ENCODE measurements around the gene PPARGC1A.

Gene PPARGC1A, protein sequence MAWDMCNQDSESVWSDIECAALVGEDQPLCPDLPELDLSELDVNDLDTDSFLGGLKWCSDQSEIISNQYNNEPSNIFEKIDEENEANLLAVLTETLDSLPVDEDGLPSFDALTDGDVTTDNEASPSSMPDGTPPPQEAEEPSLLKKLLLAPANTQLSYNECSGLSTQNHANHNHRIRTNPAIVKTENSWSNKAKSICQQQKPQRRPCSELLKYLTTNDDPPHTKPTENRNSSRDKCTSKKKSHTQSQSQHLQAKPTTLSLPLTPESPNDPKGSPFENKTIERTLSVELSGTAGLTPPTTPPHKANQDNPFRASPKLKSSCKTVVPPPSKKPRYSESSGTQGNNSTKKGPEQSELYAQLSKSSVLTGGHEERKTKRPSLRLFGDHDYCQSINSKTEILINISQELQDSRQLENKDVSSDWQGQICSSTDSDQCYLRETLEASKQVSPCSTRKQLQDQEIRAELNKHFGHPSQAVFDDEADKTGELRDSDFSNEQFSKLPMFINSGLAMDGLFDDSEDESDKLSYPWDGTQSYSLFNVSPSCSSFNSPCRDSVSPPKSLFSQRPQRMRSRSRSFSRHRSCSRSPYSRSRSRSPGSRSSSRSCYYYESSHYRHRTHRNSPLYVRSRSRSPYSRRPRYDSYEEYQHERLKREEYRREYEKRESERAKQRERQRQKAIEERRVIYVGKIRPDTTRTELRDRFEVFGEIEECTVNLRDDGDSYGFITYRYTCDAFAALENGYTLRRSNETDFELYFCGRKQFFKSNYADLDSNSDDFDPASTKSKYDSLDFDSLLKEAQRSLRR

DNA sequence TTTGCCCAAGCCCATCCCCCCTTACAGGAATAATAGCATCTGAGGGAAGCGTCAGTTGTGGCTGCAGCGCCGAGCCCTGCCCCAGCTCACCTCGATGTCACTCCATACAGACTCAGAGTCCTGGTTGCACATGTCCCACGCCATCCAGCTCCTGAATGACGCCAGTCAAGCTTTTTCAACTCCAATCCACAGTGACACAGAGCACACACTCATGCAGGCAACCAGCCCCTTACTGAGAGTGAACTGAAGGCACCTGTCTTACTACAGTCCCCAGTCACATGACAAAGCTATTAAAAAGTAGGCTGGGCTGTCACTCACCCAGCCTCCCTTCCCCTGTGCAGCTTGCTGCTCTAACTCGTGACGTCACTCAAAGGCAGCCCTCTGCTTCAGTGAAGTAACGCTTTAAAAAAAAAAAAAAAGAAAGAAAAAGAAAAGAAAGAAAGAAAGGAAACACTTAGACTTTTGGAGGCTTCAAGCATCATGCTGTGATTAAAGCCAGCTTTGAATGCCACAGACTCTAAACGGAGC lies at the start of gene PPARGC1A:
Gene PPARGC1A (minus strand): TSS at position 234 of the 528 bp plus-strand sequence. CDS start 90 bp downstream, at position 144.
- DNase-seq = no peak

DNA sequence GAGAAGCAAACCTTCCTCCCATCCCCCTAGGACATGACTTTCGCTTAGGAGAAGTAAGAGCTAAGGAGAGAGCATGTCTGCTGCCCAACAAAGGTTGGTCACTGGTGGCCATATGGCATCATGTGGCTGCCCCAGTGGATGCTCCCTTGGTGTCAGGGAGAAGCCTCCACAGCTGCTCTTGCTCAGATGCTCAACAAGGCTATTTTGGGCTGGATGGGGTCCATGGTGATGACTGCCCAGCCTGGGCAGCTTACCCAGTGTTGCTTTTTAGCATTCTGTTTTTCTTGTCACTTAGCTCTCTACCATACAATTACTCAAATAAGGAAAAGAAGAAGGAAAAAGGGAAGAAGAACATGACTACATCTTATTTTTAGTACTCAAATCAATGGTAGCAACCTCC lies 48.9 kb upstream of the PPARGC1A start:
- DNase-seq = no peak

DNA sequence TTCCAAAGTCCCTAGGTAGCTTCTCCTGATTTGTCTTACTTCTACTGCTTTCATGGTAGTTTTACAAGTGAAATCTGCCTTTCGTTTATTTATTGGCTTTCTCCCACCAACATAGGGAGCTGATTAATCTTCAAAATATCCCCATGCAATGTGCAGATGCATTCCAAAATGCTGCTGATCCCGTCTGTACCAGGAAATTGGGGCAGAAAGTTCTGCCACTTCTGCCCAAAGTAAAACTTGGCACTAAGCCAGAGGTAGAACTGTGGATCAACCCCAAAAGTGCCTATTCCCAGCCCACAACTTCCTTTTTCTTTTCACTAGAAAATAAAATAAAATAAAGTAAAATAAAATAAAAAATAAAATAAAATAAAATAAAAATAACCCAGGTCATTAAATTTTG lies 47.3 kb upstream of the PPARGC1A start:
- no peak for DNase-seq

DNA sequence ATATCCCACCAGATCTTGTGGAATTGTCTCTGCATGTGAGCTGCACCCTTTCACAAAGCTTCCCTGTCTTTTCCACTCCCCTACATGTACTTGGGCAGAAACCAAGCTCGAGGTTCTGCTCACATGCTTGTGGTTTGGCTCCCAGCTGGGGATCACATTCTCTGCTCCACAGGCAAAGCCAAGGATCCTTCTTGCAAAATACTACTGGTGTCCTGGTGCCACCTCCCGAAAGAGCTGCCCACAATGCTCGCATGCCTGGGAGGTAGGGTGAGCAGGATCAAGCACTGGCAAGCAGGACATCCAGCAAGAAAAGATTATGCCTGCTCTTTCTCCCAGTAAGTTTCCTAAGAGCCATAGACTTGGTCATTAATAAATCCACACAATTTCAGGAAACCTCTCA lies 45.1 kb upstream of the PPARGC1A start:
- DNase-seq = no peak

DNA sequence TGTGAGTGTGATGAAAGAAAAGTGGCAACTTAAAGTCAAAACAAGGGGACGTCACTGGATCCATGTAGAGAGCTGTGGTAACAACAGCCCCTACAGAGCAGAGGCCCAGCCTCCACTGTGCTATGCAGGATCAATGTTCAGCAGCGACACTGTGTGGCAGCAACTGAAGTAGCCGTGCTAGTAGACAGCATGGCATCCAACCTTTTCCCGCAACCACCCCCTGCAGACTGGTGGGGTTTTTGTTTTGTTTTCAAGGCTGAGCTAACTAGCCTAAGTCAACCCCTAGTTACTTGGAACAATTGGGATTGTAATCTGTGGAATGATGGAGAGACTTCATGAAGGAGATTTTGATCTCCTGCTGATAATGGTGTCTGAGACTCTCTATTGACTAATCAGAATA lies 44.4 kb upstream of the PPARGC1A start:
- DNase-seq = no peak

DNA sequence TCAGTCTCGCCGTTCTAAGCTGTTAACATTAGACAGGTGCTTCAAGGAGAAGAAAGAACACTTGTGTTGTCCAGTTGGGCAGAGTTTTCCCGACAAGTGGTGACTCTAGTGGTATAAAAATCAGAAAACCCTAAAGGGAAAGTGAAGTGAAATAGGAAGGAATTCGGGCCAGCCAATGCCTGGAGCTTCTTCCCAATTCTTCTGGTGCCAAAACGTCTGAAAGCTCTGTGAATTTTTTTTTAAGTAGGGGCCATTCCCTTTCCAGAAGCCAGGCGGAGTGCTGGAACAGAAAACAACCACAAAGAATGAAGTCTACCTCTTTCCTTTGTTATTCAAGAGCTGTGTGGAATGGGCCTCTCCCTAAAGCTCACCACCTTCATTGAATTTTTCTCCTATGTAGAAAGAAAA lies 43.1 kb upstream of the PPARGC1A start:
- DNase-seq = no peak

DNA sequence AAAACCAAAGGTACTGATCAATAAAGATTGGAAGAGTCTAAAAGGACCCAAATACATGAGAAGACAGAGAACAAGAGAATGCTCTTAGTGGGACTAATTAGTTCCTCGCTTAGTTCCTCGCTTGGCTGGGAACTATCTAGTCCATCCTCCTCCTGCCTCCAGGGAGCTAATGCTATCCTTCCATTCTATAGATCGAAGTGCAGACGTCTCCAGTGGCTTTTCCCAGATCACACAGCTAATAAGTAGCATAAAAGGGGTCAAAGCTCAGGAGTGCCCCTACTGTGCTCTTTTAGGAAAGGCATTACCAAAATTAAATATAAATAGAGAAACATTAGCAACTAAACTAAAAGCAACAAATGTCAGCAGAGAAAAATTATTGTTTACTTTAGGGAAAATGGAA lies 42.3 kb upstream of the PPARGC1A start:
- no peak for DNase-seq

DNA sequence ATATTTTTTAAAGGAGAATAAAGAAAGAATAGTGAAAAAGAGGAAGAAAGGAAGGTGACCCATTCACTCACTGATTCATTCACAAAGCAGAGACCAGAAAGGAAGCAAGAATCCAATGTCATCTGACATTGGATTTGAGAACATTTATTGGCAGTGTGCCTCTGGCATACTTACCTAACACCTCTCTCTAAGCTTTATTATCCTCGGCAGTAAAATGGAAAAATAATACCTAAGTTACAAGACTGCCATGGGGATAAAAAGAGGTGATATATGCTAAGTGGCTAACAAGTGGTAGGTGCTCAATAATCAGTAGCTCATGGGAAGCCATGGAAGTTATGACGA lies 41.6 kb upstream of the PPARGC1A start:
- DNase-seq = no peak

DNA sequence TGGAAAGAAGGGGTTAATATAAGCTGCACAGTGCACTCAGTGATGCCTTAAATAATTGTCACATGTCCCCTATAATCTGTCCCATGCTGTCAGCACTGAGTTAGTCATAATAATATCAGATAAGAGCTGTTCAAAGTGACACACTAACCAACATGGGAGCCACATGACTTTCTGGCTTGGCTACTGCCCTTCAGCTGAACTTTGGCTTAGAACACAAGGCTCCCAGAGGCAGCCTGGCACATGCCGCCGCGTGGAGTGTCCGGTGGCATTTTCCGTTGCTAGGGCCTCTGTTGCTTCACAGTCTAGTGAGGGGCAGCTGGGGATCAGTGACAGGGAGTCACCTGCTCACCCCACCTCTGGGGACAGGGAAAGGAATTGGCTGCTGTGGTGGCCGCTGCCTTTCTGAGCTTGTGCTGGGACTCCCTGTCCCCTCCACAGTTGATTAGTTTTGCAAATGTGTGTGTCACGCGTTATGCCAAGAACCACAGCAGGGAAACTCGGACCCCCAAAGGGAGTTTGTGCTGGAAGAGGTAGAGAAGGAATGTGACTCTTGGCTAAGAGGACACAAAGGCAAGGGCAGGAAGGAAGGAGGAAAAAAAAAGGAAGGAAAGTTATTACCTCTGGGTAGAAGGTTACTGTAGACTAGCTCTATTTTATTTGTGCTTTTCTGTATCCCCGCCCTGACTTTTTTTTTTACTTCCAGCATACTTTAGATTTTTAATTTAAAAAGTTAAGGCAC lies 41.1 kb upstream of the PPARGC1A start:
- no peak for DNase-seq

DNA sequence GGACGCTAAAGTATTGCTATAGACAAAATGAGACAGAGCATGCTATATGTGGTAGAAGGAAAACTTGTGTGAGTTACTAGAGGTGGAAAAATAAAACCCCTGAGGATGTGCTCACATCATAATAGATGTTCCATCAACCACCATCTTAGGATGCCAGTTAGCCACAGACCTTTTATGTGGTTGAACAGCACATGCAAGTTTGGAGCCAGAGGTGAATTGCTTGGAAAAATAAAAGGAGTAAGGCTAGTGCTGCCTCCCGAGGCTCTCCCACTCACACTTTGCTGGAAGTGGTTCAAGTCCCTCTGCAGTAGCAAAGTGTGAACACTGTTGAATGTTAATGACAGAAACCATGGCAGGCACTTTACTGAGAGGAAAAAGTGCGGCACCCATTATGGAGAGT lies 39.4 kb upstream of the PPARGC1A start:
- DNase-seq = no peak

DNA sequence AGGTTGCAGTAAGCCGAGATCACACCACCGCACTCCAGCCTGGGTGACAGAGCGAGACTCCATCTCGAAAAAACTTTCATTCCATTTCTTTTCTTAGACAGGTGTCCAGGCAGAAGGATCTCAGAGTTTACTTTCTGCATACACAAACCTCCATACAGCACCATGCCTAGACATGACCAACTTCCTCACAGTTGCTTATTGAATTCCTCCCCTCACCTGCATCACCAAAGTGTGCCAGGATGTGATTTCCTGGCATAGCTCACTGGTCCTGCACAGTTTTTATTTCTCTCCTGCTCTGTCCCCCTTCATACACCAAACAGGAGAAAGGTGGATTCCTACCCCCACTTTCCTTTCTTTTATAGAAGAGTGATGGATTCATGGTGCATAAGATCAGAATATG lies 34.7 kb upstream of the PPARGC1A start:
- no peak for DNase-seq

DNA sequence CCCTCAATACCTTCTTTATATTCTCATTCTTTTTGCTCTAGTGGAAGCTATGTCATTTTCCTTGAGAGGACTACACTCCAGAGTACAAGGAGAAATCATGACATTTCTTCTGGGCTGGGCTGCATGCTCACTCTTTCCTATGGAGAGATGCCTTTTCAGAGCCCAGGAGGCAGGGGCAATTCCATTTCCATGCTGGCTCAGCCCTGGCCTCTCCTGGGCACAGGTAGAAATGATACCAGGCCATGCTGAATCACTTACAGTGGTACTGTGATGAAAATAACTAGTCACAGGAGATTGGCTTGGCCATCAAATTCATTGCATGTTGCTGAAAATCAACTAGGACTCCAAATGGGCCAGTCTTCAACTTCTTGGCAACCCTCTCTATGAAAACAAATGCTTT lies 34.0 kb upstream of the PPARGC1A start:
- no peak for DNase-seq

DNA sequence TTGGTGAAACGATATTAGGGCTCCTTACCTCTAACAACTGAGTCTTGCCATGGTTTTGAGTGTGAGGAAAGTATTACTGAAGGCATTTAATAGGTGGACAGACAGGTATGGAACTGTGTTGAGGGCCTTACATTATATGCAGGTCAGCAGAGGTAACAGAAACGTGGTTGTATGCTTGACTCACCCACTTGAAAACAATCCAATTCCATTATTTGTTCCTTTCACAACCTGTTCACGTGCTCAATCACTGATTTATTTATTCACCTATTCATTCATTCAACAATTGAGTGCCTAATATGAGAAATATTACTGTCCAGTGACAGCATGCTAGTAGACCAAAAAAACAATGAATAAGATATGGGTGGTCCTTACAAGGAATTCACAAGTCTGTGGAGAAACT lies 33.3 kb upstream of the PPARGC1A start:
- no peak for DNase-seq

DNA sequence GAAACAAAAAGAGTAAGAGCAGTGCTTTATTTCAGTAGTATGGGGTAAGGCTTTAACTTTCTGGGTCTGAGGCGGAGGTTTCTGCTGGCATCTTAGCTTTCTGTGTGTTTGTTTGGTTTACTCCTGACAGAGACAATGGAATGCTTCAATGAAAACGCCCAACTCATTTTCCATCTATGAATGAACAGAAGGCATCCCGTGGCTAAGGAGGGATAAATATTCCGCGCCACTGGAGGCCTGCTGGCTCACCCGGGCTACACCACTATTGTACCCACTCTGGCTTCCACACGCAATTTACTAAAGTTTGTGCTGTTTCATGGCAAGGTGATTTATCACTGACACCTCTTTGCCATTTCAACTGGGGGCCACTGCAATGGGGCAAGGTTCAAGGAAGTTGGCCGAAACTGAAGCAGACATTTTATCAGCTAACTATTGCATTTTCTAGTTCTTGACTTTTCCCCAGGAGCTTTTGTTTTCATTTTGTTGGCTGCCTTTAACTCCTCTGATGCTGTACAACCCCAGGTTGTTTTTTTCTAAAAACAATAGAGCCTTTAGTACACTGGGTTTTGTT lies 32.8 kb upstream of the PPARGC1A start:
- DNase-seq = no peak

DNA sequence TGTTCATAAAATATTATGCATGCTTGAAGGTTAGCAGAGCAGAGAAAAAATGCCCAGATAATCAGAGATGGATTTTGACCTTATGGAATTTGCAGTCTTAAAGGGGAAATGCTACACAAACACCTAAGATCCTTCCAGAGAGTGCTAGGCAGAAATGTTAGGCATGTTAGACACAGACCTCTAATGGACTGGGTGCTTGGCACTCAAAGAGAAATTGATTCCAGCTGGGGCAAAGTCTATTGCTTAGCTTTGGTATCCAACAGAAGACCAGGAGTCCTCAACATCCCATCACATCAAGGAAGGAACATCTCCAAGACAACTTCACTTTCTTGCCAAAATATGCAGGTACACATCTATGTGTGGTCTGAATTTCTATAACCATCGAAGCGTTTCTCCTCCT lies 32.2 kb upstream of the PPARGC1A start:
- no peak for DNase-seq

DNA sequence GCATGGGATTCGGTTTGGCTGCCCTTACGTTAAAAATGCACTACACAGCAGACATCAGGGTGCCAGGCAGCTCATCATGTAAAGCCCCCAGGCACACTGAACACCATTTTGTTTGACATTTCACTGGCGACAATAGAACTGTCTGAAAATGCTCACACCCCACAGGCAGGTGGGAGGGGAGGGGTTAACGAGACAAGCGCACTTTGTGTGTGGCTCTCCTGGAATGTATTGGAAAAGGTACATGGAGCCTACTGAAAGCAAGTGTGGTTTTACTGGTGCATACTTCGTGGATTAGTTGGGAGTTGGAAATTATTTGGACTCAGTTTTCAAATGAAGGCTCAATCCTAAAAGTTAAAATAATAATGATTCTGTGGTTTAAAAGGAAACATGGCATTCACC lies 31.6 kb upstream of the PPARGC1A start:
- DNase-seq = no peak

DNA sequence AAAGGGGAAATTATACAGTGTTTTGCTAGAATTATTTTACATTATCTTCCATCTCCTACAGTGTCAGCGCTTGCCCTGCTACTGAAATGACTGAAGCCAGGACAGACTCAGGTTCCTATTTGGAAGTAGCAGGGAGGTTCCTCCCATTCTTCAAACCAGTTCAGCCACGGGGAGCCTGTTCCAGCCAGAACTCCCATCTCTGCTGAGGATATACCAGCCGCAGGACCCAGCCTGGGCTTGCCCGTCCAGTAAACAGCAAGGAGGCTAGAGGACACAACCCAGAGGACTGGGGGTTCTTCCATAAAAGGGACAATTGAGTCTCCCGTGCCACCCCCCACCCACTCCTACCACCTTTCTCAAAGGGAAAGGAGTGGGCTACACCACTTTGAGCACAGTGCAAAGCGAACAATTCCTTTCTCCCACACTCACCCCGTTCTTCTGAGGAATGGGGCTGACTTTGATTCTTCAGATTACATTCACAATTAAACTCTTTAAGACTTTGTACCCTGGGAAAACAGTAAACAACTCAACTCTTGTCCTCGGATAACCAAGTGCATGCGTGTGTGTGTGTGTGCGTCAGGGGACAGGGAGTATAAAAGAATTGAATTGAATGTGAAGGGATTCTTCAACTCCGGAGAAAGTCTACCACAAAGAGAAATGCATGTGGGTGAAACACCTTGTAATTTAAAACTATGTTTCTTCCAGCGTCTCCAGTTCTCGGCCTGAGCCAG lies 31.0 kb upstream of the PPARGC1A start:
- DNase-seq = no peak

DNA sequence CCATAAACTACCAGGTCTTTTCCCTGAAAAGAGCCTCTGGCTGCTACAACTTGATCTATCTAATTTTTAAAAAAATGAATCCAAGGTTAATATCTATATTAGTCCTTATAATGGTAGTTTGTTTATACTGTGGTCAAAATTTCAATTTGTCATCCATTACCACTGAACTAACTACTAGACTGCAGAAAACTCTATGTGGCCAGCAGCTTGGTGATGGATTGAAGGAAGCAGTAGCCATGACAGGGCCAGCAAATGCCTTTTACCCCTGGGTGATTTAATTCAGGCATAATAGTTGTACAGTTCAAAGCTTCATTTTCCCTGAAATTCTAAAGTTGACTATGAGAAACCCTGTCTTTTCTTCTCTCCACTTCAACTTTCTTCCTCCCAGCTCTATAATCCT lies 30.4 kb upstream of the PPARGC1A start:
- DNase-seq = no peak

DNA sequence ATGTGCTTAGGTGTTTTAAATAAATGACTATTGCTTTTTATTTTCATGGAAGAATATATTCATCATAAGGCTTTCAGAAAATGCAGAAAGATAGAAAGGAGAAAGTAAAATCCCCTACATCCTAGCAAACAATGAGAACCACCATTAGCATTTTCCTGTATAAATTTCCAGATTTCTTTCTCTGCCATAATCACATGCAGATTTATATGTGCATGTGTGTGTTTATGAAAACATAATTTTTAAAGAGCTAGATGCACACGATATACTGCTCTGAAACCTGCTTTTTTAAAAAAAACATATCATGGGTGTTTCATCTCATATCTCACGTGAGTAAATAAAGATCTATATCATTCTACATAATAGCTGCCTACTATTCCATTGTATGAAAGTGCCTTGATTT lies 26.4 kb upstream of the PPARGC1A start:
- no peak for DNase-seq

DNA sequence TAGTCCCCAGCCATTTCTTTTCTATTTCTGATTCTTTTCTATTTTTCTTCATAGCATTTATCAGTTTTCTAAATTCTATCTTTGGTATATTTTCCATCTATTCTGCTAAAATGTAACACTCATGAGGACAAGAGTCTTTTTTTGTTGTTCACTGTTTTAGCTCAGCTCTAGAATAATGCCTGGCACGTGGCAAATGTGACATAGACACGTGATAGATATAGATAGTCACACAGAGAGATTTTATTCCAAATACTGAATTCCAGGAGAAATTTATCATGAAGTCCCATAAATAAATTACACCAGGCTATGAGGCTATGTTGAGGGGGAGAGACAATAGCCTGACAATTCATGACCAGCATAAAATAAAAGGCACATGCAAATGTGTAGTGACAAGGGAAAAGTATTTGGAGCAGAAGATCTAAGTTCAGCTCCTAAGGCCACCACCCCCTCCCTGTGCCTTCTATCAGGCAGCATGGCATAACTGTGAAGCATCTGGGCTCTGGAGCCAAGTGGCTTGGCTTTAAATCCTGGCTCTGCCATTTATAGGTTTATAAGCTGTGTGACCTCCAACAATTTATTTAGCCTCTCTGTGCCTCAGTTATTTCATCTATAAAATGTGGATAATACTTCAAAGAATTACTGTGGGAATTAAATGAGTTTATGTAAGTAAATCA lies 25.7 kb upstream of the PPARGC1A start:
- DNase-seq = no peak

DNA sequence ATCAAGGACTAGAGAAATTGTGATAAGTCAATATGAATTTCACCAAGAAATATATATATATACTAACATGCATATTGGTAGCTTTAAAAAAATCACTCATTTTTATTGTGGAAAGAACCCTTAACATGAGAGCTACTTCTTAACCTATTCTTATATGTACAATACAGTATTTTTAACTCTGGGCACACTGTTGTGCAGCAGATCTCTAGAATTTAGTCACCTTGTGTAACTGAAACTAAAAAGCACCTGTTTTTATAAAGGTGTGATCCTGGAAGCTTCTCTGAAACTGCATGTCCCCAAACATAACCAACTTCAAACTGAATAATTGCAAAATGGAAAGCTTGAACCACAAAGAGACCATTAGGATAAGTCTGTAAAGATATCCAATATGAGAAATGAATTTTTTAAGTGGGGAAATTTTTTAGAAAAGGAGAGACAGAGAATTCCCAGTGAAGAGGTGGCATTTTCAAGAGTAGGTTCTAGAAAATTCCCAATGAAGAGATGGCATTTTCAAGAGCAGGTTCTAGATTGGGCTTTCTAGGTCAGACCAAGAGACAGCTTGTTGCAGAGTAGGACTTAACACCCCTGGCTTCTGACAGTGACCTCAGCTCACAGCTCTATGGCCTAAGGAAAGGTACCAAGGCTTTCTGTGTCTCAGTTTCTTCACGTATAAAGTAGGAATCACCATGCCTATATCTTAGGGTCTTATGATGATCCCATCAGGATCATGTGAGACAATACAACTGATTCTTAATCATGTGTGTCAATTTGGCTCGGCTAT lies 22.0 kb upstream of the PPARGC1A start:
- DNase-seq = no peak
